GM12875 (cell line): ENCODE results near the gene PDE8B.

Experiments used
- H3K4me3 ChIP-seq: one replicate; pipeline ENCODE4 v1.5.1; 2011; ENCODE audit warnings: low read depth, low read length, control low read depth
- TF ChIP-seq, protein P1 (sequence below): IDR thresholded peaks from 2 replicates; pipeline ENCODE4 v1.5.1; 2011; ENCODE audit warnings: low read depth, mild to moderate bottlenecking, control low read depth, inconsistent platforms, low read length, moderate library complexity, borderline replicate concordance; ENCODE audit not compliant: insufficient read depth

PDE8B gene

GRCh38 chr5:77390221-77390620 lies 179.7 kb downstream of the PDE8B start:
- H3K4me3 ChIP-seq = no peak overlapping the region
- TF ChIP-seq, protein P1, sequence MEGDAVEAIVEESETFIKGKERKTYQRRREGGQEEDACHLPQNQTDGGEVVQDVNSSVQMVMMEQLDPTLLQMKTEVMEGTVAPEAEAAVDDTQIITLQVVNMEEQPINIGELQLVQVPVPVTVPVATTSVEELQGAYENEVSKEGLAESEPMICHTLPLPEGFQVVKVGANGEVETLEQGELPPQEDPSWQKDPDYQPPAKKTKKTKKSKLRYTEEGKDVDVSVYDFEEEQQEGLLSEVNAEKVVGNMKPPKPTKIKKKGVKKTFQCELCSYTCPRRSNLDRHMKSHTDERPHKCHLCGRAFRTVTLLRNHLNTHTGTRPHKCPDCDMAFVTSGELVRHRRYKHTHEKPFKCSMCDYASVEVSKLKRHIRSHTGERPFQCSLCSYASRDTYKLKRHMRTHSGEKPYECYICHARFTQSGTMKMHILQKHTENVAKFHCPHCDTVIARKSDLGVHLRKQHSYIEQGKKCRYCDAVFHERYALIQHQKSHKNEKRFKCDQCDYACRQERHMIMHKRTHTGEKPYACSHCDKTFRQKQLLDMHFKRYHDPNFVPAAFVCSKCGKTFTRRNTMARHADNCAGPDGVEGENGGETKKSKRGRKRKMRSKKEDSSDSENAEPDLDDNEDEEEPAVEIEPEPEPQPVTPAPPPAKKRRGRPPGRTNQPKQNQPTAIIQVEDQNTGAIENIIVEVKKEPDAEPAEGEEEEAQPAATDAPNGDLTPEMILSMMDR = no peak

GRCh38 chr5:77390795-77391194 lies 180.3 kb downstream of the PDE8B start:
- no peak overlapping the region for H3K4me3 ChIP-seq
- TF ChIP-seq, protein P1 = no peak

DNA sequence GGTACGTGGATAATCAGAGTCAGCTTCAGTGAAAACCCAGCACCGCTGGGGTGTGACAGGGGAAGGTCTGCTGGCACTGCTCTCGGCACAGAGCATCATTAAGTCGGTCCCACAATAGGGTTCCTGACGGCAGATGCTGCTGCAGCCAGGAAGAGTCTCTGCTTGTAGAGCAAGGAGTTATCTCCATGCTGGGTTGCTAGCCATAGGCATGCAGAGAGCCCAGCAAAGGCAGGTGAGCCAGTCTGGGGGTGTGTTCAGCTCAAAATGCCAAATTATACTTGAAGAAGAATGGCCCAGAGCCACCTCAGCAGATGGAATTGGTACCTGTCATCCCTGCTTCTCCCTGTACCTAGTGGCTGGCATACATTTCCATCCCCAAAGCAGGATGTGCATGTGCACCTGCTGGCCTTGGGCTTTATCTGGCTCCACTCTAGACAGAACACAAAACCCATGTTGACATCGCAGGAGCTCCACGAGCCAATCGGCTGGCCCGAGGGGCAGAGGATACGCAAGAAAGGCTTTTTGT lies 180.8 kb downstream of the PDE8B start:
- TF ChIP-seq, protein P1 = no peak
- no peak overlapping the region for H3K4me3 ChIP-seq

- no peak overlapping the region for H3K4me3 ChIP-seq
- TF ChIP-seq, protein P1 = no peak
Measured at GRCh38 chr5:77394064-77394715, 183.7 kb downstream of the PDE8B start.

DNA sequence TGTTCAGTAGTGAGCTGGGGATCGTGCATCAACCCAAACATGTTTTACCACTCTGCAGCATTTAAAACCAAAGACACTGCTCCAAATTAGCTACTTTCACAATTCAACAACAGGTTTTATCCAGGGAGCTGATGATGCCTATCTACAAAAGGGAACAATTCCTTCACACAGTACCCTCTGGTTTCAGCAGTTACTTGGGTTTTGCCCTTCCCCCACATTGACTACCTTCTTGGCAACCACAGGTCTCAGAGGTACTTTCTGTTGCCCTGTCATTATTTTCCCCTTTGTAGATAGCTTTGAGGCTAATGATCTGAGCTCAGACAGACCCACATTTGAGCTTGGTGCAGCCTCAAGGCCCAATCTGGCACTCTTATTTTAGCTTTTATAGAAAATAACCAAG lies 185.5 kb downstream of the PDE8B start:
- no peak overlapping the region for H3K4me3 ChIP-seq
- TF ChIP-seq, protein P1 = no peak

GRCh38 chr5:77397686-77398292 lies 187.3 kb downstream of the PDE8B start:
- H3K4me3 ChIP-seq = no peak overlapping the region
- TF ChIP-seq, protein P1 = no peak

- TF ChIP-seq, protein P1 = no peak
- H3K4me3 ChIP-seq = no peak overlapping the region
Measured at GRCh38 chr5:77398458-77398857, 188.0 kb downstream of the PDE8B start.
